Measurements from ENCODE around the gene TACR2.

DNA sequence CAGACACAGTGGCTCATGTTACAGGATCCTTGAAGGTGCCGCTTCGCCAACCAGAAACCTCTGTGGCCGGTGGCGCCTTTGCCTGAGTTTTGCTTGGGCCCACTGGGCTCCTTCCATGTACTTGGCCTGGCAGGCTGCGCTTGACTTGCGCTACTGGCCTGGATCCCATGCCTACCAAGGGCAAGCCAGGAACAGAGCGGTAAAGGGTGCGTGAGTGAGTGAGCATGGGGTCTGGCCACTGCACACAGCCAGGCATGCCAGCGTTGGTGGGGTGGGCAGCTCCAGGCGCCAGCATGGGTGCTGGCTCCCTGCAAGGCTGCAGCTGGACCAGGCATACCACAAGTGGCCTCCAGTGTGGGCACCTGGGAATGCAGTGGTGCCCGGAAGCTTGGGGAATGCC lies 18.2 kb upstream of the TACR2 start:
- TF ChIP-seq POLR2A (IDR thresholded peaks at IDR 0.05): no peak
- TF ChIP-seq, protein P1, sequence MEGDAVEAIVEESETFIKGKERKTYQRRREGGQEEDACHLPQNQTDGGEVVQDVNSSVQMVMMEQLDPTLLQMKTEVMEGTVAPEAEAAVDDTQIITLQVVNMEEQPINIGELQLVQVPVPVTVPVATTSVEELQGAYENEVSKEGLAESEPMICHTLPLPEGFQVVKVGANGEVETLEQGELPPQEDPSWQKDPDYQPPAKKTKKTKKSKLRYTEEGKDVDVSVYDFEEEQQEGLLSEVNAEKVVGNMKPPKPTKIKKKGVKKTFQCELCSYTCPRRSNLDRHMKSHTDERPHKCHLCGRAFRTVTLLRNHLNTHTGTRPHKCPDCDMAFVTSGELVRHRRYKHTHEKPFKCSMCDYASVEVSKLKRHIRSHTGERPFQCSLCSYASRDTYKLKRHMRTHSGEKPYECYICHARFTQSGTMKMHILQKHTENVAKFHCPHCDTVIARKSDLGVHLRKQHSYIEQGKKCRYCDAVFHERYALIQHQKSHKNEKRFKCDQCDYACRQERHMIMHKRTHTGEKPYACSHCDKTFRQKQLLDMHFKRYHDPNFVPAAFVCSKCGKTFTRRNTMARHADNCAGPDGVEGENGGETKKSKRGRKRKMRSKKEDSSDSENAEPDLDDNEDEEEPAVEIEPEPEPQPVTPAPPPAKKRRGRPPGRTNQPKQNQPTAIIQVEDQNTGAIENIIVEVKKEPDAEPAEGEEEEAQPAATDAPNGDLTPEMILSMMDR (IDR thresholded peaks at IDR 0.05): no peak
